HL-60 (cell line): Measurements from ENCODE around the gene MYEF2.

Experiments used
- DNase-seq, 2 experiments: peaks; one replicate each; pipeline ENCODE4 v3.0.0-alpha.2; 2010 to 2020; ENCODE audit warnings: low read depth in 1 of 2, low spot score in 1 of 2
- H3K27ac ChIP-seq: fragments of 250-450 bp; sonication (Bioruptor Pico); replicated peaks from 2 replicates; pipeline ENCODE4 v1.5.1; 2020; ENCODE audit warnings: mild to moderate bottlenecking, moderate library complexity
- H3K27me3 ChIP-seq: fragments of 250-450 bp; sonication (Bioruptor Pico); 2 replicates; pipeline ENCODE4 v1.5.1; 2021; ENCODE audit warnings: mild to moderate bottlenecking, moderate library complexity; ENCODE audit not compliant: insufficient read depth, poor library complexity, severe bottlenecking
- H3K4me3 ChIP-seq: replicated peaks from 2 replicates; pipeline ENCODE4 v1.5.1; 2011; ENCODE audit warnings: mild to moderate bottlenecking, control low read depth, low read length; ENCODE audit not compliant: insufficient read depth
- GABPA ChIP-seq: IDR thresholded peaks from 2 replicates; pipeline ENCODE4 v1.6.1; 2012; ENCODE audit warnings: low read depth
- POLR2AphosphoS5 ChIP-seq: IDR thresholded peaks from 2 replicates; pipeline ENCODE4 v1.6.1; 2012; ENCODE audit warnings: low read depth
- SPI1 ChIP-seq: IDR thresholded peaks from 2 replicates; pipeline ENCODE4 v1.6.1; 2012; ENCODE audit warnings: low read depth, mild to moderate bottlenecking, borderline replicate concordance
- TF ChIP-seq, protein P1 (sequence below): IDR thresholded peaks from one replicate; pipeline ENCODE4 v1.5.1; 2011; ENCODE audit warnings: low read length, control low read depth, inconsistent platforms; ENCODE audit not compliant: insufficient read depth
- TF ChIP-seq, protein P2 (sequence below): IDR thresholded peaks from 2 replicates; pipeline ENCODE4 v1.6.1; 2012; ENCODE audit warnings: low read depth; ENCODE audit not compliant: insufficient replicate concordance

MYEF2 gene

DNA sequence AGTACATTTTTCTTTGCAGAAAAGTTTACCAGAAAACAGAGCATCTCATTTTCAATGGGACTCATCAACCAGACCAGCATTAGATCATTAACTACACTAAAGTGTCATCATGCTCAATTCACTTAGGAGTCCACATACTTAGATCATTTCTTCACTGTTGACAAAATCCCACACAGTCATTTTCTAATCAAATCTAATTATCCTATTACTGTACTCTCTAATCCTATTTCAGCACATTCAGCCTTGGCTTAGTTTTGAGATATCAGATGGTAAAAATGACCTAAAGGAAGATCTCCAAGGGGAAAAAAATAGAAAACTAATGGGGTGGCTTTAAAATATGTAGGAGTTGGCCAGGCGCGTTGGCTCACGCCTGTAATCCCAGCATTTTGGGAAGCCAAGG lies 8.2 kb upstream of the MYEF2 start:
- TF ChIP-seq, protein P1, sequence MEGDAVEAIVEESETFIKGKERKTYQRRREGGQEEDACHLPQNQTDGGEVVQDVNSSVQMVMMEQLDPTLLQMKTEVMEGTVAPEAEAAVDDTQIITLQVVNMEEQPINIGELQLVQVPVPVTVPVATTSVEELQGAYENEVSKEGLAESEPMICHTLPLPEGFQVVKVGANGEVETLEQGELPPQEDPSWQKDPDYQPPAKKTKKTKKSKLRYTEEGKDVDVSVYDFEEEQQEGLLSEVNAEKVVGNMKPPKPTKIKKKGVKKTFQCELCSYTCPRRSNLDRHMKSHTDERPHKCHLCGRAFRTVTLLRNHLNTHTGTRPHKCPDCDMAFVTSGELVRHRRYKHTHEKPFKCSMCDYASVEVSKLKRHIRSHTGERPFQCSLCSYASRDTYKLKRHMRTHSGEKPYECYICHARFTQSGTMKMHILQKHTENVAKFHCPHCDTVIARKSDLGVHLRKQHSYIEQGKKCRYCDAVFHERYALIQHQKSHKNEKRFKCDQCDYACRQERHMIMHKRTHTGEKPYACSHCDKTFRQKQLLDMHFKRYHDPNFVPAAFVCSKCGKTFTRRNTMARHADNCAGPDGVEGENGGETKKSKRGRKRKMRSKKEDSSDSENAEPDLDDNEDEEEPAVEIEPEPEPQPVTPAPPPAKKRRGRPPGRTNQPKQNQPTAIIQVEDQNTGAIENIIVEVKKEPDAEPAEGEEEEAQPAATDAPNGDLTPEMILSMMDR: no peak
- TF ChIP-seq SPI1 (no peak), POLR2AphosphoS5 (no peak), GABPA (no peak)
- TF ChIP-seq, protein P2, sequence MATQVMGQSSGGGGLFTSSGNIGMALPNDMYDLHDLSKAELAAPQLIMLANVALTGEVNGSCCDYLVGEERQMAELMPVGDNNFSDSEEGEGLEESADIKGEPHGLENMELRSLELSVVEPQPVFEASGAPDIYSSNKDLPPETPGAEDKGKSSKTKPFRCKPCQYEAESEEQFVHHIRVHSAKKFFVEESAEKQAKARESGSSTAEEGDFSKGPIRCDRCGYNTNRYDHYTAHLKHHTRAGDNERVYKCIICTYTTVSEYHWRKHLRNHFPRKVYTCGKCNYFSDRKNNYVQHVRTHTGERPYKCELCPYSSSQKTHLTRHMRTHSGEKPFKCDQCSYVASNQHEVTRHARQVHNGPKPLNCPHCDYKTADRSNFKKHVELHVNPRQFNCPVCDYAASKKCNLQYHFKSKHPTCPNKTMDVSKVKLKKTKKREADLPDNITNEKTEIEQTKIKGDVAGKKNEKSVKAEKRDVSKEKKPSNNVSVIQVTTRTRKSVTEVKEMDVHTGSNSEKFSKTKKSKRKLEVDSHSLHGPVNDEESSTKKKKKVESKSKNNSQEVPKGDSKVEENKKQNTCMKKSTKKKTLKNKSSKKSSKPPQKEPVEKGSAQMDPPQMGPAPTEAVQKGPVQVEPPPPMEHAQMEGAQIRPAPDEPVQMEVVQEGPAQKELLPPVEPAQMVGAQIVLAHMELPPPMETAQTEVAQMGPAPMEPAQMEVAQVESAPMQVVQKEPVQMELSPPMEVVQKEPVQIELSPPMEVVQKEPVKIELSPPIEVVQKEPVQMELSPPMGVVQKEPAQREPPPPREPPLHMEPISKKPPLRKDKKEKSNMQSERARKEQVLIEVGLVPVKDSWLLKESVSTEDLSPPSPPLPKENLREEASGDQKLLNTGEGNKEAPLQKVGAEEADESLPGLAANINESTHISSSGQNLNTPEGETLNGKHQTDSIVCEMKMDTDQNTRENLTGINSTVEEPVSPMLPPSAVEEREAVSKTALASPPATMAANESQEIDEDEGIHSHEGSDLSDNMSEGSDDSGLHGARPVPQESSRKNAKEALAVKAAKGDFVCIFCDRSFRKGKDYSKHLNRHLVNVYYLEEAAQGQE: no peak
- DNase-seq: no peak
- H3K27ac ChIP-seq: no peak overlapping the region
- H3K27me3 ChIP-seq: peaks cover 3% of the 10 kb centered on the region
- H3K4me3 ChIP-seq: no peak overlapping the region

DNA sequence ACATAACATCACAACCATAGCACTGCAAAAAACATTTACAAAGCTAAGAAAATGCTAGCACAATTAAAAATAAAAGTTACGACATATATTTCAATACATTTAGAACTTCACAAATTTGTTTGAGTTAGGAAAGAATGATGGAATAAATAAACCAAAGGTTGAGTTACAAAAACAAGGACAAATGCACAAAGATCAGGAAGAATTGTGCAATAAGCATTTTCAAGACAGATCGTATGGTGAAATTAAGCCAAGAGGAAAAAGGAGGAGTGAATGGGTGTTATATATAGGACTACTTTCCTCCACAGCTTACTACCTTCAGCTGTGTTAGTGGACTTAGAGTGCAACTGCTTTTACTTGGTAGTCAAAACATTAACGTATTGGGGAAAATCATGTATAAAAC lies 7.4 kb upstream of the MYEF2 start:
- TF ChIP-seq GABPA (no peak), SPI1 (no peak), POLR2AphosphoS5 (no peak)
- TF ChIP-seq, protein P1: no peak
- TF ChIP-seq, protein P2: no peak
- peaks cover 4% of the 10 kb centered on the region for H3K27me3 ChIP-seq
- H3K27ac ChIP-seq: no peak overlapping the region
- no peak for DNase-seq
- H3K4me3 ChIP-seq: no peak overlapping the region

- peaks cover 4% of the 10 kb centered on the region for H3K27me3 ChIP-seq
- no peak for TF ChIP-seq SPI1
- TF ChIP-seq POLR2AphosphoS5: no peak
- TF ChIP-seq GABPA: no peak
- TF ChIP-seq, protein P2: no peak
- TF ChIP-seq, protein P1: no peak
- no peak for DNase-seq
Observed at GRCh38 chr15:48182749-48183148, 4.7 kb upstream of the MYEF2 start.

More at GRCh38 chr15:48182749-48183148, 4.7 kb upstream of the MYEF2 start:
- Histone ChIP-seq H3K27ac (no peak overlapping the region), H3K4me3 (no peak overlapping the region)
